HepG2 (cell line): ENCODE measurements around the gene ST8SIA6.

Source experiments
- IRF2 ChIP-seq: IDR thresholded peaks from 2 replicates; pipeline ENCODE4 v1.6.1; 2018; ENCODE audit warnings: missing genetic modification reagents, missing compliant biosample characterization
- ISL2 ChIP-seq: sonication (generic); formaldehyde crosslinking; IDR thresholded peaks from 2 replicates; pipeline ENCODE4 v1.5.0; 2020; ENCODE audit warnings: missing genetic modification reagents
- KAT7 ChIP-seq: IDR thresholded peaks from 2 replicates; pipeline ENCODE4 v1.6.1; 2018; ENCODE audit warnings: borderline replicate concordance, missing compliant biosample characterization
- MAFG ChIP-seq: sonication (generic); formaldehyde crosslinking; IDR thresholded peaks from 2 replicates; pipeline ENCODE4 v1.5.1; 2020; ENCODE audit warnings: mild to moderate bottlenecking, missing genetic modification reagents
- NCOR1 ChIP-seq: fragments of 200-600 bp; sonication (generic); IDR thresholded peaks from 2 replicates; pipeline ENCODE4 v1.7.0; 2017; ENCODE audit warnings: antibody characterized with exemption, low read length, borderline replicate concordance
- NFE2 ChIP-seq: sonication (generic); formaldehyde crosslinking; IDR thresholded peaks from 2 replicates; pipeline ENCODE4 v1.4.0; 2020; ENCODE audit warnings: missing genetic modification reagents
- ZNF24 ChIP-seq: fragments of 450-650 bp; IDR thresholded peaks from 2 replicates; pipeline ENCODE4 v1.6.1; 2017; ENCODE audit warnings: antibody characterized with exemption, mild to moderate bottlenecking
- TF ChIP-seq, protein P1 (sequence below): sonication (generic); formaldehyde crosslinking; IDR thresholded peaks from 2 replicates; pipeline ENCODE4 v1.4.0; 2020; ENCODE audit warnings: missing genetic modification reagents, mild to moderate bottlenecking, borderline replicate concordance
- TF ChIP-seq, protein P2 (sequence below): sonication (generic); formaldehyde crosslinking; IDR thresholded peaks from 2 replicates; pipeline ENCODE4 v1.4.0; 2020; ENCODE audit warnings: missing genetic modification reagents

DNA sequence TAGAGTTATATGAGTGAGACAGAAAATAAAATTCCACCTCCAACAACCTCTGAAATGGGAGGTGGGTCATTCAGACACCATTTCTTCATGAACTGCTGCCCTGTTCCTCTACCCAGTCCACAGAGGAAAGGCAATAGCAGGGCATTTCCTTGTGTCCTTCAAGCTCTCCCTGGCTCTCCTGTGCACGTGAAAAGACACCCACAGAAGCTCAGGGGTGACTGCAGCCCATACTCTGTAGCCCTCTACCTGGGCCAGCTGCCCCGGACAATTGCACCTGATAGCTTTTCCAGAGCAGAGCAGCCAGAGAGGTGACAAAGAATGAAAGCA lies 10.0 kb downstream of the ST8SIA6 start:
- TF ChIP-seq, protein P1, sequence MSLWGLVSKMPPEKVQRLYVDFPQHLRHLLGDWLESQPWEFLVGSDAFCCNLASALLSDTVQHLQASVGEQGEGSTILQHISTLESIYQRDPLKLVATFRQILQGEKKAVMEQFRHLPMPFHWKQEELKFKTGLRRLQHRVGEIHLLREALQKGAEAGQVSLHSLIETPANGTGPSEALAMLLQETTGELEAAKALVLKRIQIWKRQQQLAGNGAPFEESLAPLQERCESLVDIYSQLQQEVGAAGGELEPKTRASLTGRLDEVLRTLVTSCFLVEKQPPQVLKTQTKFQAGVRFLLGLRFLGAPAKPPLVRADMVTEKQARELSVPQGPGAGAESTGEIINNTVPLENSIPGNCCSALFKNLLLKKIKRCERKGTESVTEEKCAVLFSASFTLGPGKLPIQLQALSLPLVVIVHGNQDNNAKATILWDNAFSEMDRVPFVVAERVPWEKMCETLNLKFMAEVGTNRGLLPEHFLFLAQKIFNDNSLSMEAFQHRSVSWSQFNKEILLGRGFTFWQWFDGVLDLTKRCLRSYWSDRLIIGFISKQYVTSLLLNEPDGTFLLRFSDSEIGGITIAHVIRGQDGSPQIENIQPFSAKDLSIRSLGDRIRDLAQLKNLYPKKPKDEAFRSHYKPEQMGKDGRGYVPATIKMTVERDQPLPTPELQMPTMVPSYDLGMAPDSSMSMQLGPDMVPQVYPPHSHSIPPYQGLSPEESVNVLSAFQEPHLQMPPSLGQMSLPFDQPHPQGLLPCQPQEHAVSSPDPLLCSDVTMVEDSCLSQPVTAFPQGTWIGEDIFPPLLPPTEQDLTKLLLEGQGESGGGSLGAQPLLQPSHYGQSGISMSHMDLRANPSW (CRISPR knock-in tag), result no peak
- no peak for TF ChIP-seq MAFG (CRISPR knock-in tag)
- TF ChIP-seq, protein P2, sequence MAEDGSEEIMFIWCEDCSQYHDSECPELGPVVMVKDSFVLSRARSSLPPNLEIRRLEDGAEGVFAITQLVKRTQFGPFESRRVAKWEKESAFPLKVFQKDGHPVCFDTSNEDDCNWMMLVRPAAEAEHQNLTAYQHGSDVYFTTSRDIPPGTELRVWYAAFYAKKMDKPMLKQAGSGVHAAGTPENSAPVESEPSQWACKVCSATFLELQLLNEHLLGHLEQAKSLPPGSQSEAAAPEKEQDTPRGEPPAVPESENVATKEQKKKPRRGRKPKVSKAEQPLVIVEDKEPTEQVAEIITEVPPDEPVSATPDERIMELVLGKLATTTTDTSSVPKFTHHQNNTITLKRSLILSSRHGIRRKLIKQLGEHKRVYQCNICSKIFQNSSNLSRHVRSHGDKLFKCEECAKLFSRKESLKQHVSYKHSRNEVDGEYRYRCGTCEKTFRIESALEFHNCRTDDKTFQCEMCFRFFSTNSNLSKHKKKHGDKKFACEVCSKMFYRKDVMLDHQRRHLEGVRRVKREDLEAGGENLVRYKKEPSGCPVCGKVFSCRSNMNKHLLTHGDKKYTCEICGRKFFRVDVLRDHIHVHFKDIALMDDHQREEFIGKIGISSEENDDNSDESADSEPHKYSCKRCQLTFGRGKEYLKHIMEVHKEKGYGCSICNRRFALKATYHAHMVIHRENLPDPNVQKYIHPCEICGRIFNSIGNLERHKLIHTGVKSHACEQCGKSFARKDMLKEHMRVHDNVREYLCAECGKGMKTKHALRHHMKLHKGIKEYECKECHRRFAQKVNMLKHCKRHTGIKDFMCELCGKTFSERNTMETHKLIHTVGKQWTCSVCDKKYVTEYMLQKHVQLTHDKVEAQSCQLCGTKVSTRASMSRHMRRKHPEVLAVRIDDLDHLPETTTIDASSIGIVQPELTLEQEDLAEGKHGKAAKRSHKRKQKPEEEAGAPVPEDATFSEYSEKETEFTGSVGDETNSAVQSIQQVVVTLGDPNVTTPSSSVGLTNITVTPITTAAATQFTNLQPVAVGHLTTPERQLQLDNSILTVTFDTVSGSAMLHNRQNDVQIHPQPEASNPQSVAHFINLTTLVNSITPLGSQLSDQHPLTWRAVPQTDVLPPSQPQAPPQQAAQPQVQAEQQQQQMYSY (CRISPR knock-in tag), result no peak
- TF ChIP-seq NFE2 (CRISPR knock-in tag), result no peak
- TF ChIP-seq ISL2 (CRISPR knock-in tag), result no peak
- no peak for TF ChIP-seq ZNF24
- no peak for TF ChIP-seq IRF2 (CRISPR knock-in tag)
- no peak for TF ChIP-seq KAT7 (CRISPR knock-in tag)
- no peak for TF ChIP-seq NCOR1
